ENCODE measurements around the gene PAK4.
"Not testable (repeated sequence)": the region's sequence is repeated elsewhere in the genome, so short reads cannot be mapped to it uniquely, and the experiment has no call there.

The PAK4 gene

GRCh38 chr19:39202998-39203355 is 77.4 kb downstream of the PAK4 start:
- no peak for DNase-seq (ENCODE audit: low read depth in 2 of 3, low spot score in 1 of 3)

GRCh38 chr19:39203372-39204341 is 78.1 kb downstream of the PAK4 start, which contains the start of gene SYCN:
SYCN (minus strand) TSS chr19:39204263; CDS start chr19:39204254, 9 bp downstream.
- DNase-seq (ENCODE audit: low read depth in 2 of 3, low spot score in 1 of 3), result no peak

GRCh38 chr19:39205449-39205764 is 79.8 kb downstream of the PAK4 start:
- DNase-seq (ENCODE audit: low read depth in 2 of 3, low spot score in 1 of 3), result no peak

- no peak for DNase-seq (ENCODE audit: low read depth in 2 of 3, low spot score in 1 of 3)
Observed at GRCh38 chr19:39206122-39206521, 80.5 kb downstream of the PAK4 start.

GRCh38 chr19:39207293-39207836 is 81.8 kb downstream of the PAK4 start:
- no peak for DNase-seq (ENCODE audit: low read depth in 2 of 3, low spot score in 1 of 3)

GRCh38 chr19:39208175-39208795 is 82.7 kb downstream of the PAK4 start:
- DNase-seq (ENCODE audit: low read depth in 2 of 3, low spot score in 1 of 3), result no peak

GRCh38 chr19:39209196-39209595 is 83.6 kb downstream of the PAK4 start:
- DNase-seq (ENCODE audit: low read depth in 2 of 3, low spot score in 1 of 3), result no peak

- DNase-seq (ENCODE audit: low read depth in 2 of 3, low spot score in 1 of 3), result no peak
Observed at GRCh38 chr19:39211731-39212374, 86.3 kb downstream of the PAK4 start.

- DNase-seq (ENCODE audit: low read depth in 2 of 3, low spot score in 1 of 3), result peak; percentile 46 to 70 (median 50)
Observed at GRCh38 chr19:39212375-39212742, 86.8 kb downstream of the PAK4 start.

- not testable (repeated sequence) for DNase-seq (ENCODE audit: low read depth in 2 of 3, low spot score in 1 of 3)
Observed at GRCh38 chr19:39215323-39215722, 89.7 kb downstream of the PAK4 start.

- no peak for DNase-seq (ENCODE audit: low read depth in 2 of 3, low spot score in 1 of 3)
Observed at GRCh38 chr19:39217094-39217493, 91.5 kb downstream of the PAK4 start.

GRCh38 chr19:39218230-39219007 is 92.8 kb downstream of the PAK4 start:
- no peak for DNase-seq (ENCODE audit: low read depth in 2 of 3, low spot score in 1 of 3)

GRCh38 chr19:39219108-39219507 is 93.5 kb downstream of the PAK4 start:
- not testable (repeated sequence) for DNase-seq (ENCODE audit: low read depth in 2 of 3, low spot score in 1 of 3)

- no peak for DNase-seq (ENCODE audit: low read depth in 2 of 3, low spot score in 1 of 3)
Observed at GRCh38 chr19:39223703-39224279, 98.2 kb downstream of the PAK4 start.

GRCh38 chr19:39224910-39225309 is 99.3 kb downstream of the PAK4 start:
- DNase-seq (ENCODE audit: low read depth in 2 of 3, low spot score in 1 of 3), result no peak
